ENCODE data around the gene SMO. TPM values are rescaled to one million over a fixed set of nuclear protein-coding genes. Genes with fewer than 3 reads are reported as not detected.

Gene SMO
- total and polyA plus RNA-seq, 2 experiments from 2014 or later = 13.1 to 61.5 TPM

- no peak overlapping the region for H2AFZ ChIP-seq
- ATAC-seq (no peak), DNase-seq (ENCODE audit: low spot score) (no peak)
- no peaks in the 10 kb centered on the region for H3K27me3 ChIP-seq (ENCODE audit: insufficient read depth)
- TF ChIP-seq, protein P1, sequence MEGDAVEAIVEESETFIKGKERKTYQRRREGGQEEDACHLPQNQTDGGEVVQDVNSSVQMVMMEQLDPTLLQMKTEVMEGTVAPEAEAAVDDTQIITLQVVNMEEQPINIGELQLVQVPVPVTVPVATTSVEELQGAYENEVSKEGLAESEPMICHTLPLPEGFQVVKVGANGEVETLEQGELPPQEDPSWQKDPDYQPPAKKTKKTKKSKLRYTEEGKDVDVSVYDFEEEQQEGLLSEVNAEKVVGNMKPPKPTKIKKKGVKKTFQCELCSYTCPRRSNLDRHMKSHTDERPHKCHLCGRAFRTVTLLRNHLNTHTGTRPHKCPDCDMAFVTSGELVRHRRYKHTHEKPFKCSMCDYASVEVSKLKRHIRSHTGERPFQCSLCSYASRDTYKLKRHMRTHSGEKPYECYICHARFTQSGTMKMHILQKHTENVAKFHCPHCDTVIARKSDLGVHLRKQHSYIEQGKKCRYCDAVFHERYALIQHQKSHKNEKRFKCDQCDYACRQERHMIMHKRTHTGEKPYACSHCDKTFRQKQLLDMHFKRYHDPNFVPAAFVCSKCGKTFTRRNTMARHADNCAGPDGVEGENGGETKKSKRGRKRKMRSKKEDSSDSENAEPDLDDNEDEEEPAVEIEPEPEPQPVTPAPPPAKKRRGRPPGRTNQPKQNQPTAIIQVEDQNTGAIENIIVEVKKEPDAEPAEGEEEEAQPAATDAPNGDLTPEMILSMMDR (conservative IDR thresholded peaks at IDR 0.05; ENCODE audit: low read depth in 2 of 2) = no peak
- TF ChIP-seq NANOG (IDR thresholded peaks at IDR 0.05; ENCODE audit: borderline replicate concordance) (no peak), STAT1 (IDR thresholded peaks at IDR 0.05; ENCODE audit: unreplicated experiment) (no peak), JUNB (IDR thresholded peaks at IDR 0.05; ENCODE audit: unreplicated experiment) (no peak), EZH2 (IDR thresholded peaks at IDR 0.05; ENCODE audit: low read depth, unreplicated experiment) (no peak), ZNF331 (CRISPR knock-in tag; IDR thresholded peaks at IDR 0.05; ENCODE audit: low read depth) (no peak)
- TF ChIP-seq, protein P2, sequence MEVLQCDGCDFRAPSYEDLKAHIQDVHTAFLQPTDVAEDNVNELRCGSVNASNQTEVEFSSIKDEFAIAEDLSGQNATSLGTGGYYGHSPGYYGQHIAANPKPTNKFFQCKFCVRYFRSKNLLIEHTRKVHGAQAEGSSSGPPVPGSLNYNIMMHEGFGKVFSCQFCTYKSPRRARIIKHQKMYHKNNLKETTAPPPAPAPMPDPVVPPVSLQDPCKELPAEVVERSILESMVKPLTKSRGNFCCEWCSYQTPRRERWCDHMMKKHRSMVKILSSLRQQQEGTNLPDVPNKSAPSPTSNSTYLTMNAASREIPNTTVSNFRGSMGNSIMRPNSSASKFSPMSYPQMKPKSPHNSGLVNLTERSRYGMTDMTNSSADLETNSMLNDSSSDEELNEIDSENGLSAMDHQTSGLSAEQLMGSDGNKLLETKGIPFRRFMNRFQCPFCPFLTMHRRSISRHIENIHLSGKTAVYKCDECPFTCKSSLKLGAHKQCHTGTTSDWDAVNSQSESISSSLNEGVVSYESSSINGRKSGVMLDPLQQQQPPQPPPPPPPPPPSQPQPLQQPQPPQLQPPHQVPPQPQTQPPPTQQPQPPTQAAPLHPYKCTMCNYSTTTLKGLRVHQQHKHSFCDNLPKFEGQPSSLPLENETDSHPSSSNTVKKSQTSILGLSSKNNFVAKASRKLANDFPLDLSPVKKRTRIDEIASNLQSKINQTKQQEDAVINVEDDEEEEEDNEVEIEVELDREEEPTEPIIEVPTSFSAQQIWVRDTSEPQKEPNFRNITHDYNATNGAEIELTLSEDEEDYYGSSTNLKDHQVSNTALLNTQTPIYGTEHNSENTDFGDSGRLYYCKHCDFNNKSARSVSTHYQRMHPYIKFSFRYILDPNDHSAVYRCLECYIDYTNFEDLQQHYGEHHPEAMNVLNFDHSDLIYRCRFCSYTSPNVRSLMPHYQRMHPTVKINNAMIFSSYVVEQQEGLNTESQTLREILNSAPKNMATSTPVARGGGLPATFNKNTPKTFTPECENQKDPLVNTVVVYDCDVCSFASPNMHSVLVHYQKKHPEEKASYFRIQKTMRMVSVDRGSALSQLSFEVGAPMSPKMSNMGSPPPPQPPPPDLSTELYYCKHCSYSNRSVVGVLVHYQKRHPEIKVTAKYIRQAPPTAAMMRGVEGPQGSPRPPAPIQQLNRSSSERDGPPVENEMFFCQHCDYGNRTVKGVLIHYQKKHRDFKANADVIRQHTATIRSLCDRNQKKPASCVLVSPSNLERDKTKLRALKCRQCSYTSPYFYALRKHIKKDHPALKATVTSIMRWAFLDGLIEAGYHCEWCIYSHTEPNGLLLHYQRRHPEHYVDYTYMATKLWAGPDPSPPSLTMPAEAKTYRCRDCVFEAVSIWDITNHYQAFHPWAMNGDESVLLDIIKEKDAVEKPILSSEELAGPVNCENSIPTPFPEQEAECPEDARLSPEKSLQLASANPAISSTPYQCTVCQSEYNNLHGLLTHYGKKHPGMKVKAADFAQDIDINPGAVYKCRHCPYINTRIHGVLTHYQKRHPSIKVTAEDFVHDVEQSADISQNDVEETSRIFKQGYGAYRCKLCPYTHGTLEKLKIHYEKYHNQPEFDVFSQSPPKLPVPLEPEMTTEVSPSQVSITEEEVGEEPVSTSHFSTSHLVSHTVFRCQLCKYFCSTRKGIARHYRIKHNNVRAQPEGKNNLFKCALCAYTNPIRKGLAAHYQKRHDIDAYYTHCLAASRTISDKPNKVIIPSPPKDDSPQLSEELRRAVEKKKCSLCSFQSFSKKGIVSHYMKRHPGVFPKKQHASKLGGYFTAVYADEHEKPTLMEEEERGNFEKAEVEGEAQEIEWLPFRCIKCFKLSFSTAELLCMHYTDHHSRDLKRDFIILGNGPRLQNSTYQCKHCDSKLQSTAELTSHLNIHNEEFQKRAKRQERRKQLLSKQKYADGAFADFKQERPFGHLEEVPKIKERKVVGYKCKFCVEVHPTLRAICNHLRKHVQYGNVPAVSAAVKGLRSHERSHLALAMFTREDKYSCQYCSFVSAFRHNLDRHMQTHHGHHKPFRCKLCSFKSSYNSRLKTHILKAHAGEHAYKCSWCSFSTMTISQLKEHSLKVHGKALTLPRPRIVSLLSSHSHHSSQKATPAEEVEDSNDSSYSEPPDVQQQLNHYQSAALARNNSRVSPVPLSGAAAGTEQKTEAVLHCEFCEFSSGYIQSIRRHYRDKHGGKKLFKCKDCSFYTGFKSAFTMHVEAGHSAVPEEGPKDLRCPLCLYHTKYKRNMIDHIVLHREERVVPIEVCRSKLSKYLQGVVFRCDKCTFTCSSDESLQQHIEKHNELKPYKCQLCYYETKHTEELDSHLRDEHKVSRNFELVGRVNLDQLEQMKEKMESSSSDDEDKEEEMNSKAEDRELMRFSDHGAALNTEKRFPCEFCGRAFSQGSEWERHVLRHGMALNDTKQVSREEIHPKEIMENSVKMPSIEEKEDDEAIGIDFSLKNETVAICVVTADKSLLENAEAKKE (CRISPR knock-in tag; IDR thresholded peaks at IDR 0.05) = no peak
- no peaks in the 10 kb centered on the region for H3K4me1 ChIP-seq (ENCODE audit: insufficient read depth)
- no peak overlapping the region for H3K4me3 ChIP-seq
- Mint-ChIP-seq H3K27ac (no peak overlapping the region), H3K27me3 (ENCODE audit: insufficient read depth, low read depth, poor library complexity) (peaks cover 2% of the 10 kb centered on the region), H3K4me3 (no peak overlapping the region), H3K9me3 (no peaks in the 10 kb centered on the region), H3K36me3 (ENCODE audit: low read depth) (peaks cover 11% of the 10 kb centered on the region), H3K4me1 (peaks cover 2% of the 10 kb centered on the region; the same call in 1 of the 3 replicates)
- H3K4me2 ChIP-seq = no peak overlapping the region
- H3K79me2 ChIP-seq (replicated peaks; ENCODE audit: insufficient read depth) = no peaks in the 10 kb centered on the region
- H4K20me1 ChIP-seq (replicated peaks; ENCODE audit: insufficient read depth) = peaks cover 8% of the 10 kb centered on the region; the same call in 1 of the 2 replicates
- H3F3A ChIP-seq (replicated peaks; ENCODE audit: low read depth) = no peaks in the 10 kb centered on the region
- H3K36me3 ChIP-seq (ENCODE audit: insufficient read depth) = peaks cover 9% of the 10 kb centered on the region
- no peak overlapping the region for H3K27ac ChIP-seq (ENCODE audit: low read depth)
- no peaks in the 10 kb centered on the region for H3K9me2 ChIP-seq (ENCODE audit: insufficient read depth)
Observed at GRCh38 chr7:129161524-129162225, 26.8 kb upstream of the SMO start.

Data from GM23338 (cell line).